ENCODE measurements around the gene SUMO4.

Gene SUMO4

DNA sequence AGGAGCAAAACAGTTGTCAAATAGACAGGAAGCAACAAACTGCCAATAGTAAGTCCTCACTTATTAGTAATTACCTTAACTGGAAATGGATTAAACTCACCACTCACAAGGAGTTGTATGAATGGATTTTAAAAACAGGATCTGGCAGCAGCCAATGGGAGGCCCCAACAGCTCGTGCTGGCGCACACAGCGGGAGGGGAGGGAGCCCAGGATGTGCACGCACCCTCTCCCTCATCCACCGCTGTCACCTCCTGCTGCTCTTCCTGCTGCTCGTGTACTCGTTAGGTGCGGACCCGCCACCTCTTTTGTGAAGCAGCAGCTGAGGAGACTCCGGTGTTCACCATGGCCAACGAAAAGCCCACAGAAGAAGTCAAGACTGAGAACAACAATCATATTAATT lies at the start of gene SUMO4:
Gene SUMO4, plus strand, starts transcription at position 213 of the 400 bp plus-strand sequence. Its CDS starts 130 bp downstream, at position 343.
- 0 out of 2 replicates have a peak, but pooled peaks cover under 1% of the 10 kb centered on the region for H3K4me1 ChIP-seq (ENCODE audit: control insufficient read depth, insufficient read depth, low read length)
- H3K9me3 ChIP-seq (ENCODE audit: control insufficient read depth, insufficient read depth, low read length) = no peaks in the 10 kb centered on the region
- no peak within 1 kb of the TSS for H3K27ac ChIP-seq (ENCODE audit: low read depth, low read length)
- H3K4me3 ChIP-seq (ENCODE audit: low read depth, low read length) = no peak within 1 kb of the TSS
- H3K9ac ChIP-seq (ENCODE audit: low read depth, low read length) = no peak within 1 kb of the TSS
- H3K27me3 ChIP-seq (ENCODE audit: control insufficient read depth, insufficient read depth, low read length) = no peaks in the 10 kb centered on the region
- H3K36me3 ChIP-seq (ENCODE audit: control insufficient read depth, insufficient read depth, low read length) = peaks cover 66% of the 10 kb centered on the region

GRCh38 chr6:149354009-149354408 lies 46.1 kb upstream of the SUMO4 start:
- H3K27me3 ChIP-seq (ENCODE audit: control insufficient read depth, insufficient read depth, low read length) = no peaks in the 10 kb centered on the region
- H3K4me1 ChIP-seq (ENCODE audit: control insufficient read depth, insufficient read depth, low read length) = peaks cover 16% of the 10 kb centered on the region
- no peak overlapping the region for H3K9ac ChIP-seq (ENCODE audit: low read depth, low read length)
- H3K9me3 ChIP-seq (ENCODE audit: control insufficient read depth, insufficient read depth, low read length) = no peaks in the 10 kb centered on the region
- H3K4me3 ChIP-seq (ENCODE audit: low read depth, low read length) = no peak overlapping the region
- H3K36me3 ChIP-seq (ENCODE audit: control insufficient read depth, insufficient read depth, low read length) = no peaks in the 10 kb centered on the region
- no peak overlapping the region for H3K27ac ChIP-seq (ENCODE audit: low read depth, low read length)

- Histone ChIP-seq H3K4me1 (ENCODE audit: control insufficient read depth, insufficient read depth, low read length) (peaks cover 16% of the 10 kb centered on the region), H3K9me3 (ENCODE audit: control insufficient read depth, insufficient read depth, low read length) (no peaks in the 10 kb centered on the region), H3K36me3 (ENCODE audit: control insufficient read depth, insufficient read depth, low read length) (no peaks in the 10 kb centered on the region), H3K27ac (ENCODE audit: low read depth, low read length) (no peak overlapping the region), H3K4me3 (ENCODE audit: low read depth, low read length) (no peak overlapping the region), H3K9ac (ENCODE audit: low read depth, low read length) (no peak overlapping the region), H3K27me3 (ENCODE audit: control insufficient read depth, insufficient read depth, low read length) (no peaks in the 10 kb centered on the region)
Measured at GRCh38 chr6:149356081-149356750, 43.8 kb upstream of the SUMO4 start.

GRCh38 chr6:149357726-149358538 lies 42.1 kb upstream of the SUMO4 start:
- no peaks in the 10 kb centered on the region for H3K9me3 ChIP-seq (ENCODE audit: control insufficient read depth, insufficient read depth, low read length)
- H3K36me3 ChIP-seq (ENCODE audit: control insufficient read depth, insufficient read depth, low read length) = no peaks in the 10 kb centered on the region
- no peak overlapping the region for H3K27ac ChIP-seq (ENCODE audit: low read depth, low read length)
- no peaks in the 10 kb centered on the region for H3K27me3 ChIP-seq (ENCODE audit: control insufficient read depth, insufficient read depth, low read length)
- H3K4me3 ChIP-seq (ENCODE audit: low read depth, low read length) = no peak overlapping the region
- no peak overlapping the region for H3K9ac ChIP-seq (ENCODE audit: low read depth, low read length)
- H3K4me1 ChIP-seq (ENCODE audit: control insufficient read depth, insufficient read depth, low read length) = peaks cover 14% of the 10 kb centered on the region

GRCh38 chr6:149359440-149359839 lies 40.6 kb upstream of the SUMO4 start:
- no peaks in the 10 kb centered on the region for H3K9me3 ChIP-seq (ENCODE audit: control insufficient read depth, insufficient read depth, low read length)
- H3K27me3 ChIP-seq (ENCODE audit: control insufficient read depth, insufficient read depth, low read length) = no peaks in the 10 kb centered on the region
- no peak overlapping the region for H3K4me3 ChIP-seq (ENCODE audit: low read depth, low read length)
- no peaks in the 10 kb centered on the region for H3K36me3 ChIP-seq (ENCODE audit: control insufficient read depth, insufficient read depth, low read length)
- H3K4me1 ChIP-seq (ENCODE audit: control insufficient read depth, insufficient read depth, low read length) = peaks cover 14% of the 10 kb centered on the region
- H3K27ac ChIP-seq (ENCODE audit: low read depth, low read length) = no peak overlapping the region
- H3K9ac ChIP-seq (ENCODE audit: low read depth, low read length) = no peak overlapping the region

DNA sequence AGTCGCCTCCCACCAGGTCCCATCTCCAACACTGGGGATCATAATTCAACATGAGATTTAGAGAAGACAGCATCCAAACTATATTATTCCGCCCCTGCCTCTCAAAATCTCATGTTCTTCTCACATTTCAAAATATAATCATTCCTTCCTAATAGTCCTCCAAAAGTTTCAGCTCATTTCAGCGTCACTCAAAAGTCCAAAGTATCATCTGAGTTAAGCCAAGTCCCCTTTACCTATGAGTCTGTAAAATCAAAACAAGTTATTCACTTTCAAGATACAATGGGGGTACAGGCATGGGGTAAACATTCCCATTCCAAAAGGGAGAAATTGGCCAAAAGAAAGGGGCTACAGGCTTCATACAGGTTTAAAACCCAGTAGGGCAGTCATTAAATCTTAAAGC lies 39.5 kb upstream of the SUMO4 start:
- H3K9me3 ChIP-seq (ENCODE audit: control insufficient read depth, insufficient read depth, low read length) = no peaks in the 10 kb centered on the region

GRCh38 chr6:149362289-149362688 lies 37.8 kb upstream of the SUMO4 start:
- H3K4me3 ChIP-seq (ENCODE audit: low read depth, low read length) = no peak overlapping the region

More for the DNA sequence above, 39.5 kb upstream of the SUMO4 start:
- Histone ChIP-seq H3K4me3 (ENCODE audit: low read depth, low read length) (no peak overlapping the region), H3K4me1 (ENCODE audit: control insufficient read depth, insufficient read depth, low read length) (peaks cover 20% of the 10 kb centered on the region), H3K27me3 (ENCODE audit: control insufficient read depth, insufficient read depth, low read length) (no peaks in the 10 kb centered on the region), H3K9ac (ENCODE audit: low read depth, low read length) (no peak overlapping the region), H3K36me3 (ENCODE audit: control insufficient read depth, insufficient read depth, low read length) (no peaks in the 10 kb centered on the region), H3K27ac (ENCODE audit: low read depth, low read length) (no peak overlapping the region)

DNA sequence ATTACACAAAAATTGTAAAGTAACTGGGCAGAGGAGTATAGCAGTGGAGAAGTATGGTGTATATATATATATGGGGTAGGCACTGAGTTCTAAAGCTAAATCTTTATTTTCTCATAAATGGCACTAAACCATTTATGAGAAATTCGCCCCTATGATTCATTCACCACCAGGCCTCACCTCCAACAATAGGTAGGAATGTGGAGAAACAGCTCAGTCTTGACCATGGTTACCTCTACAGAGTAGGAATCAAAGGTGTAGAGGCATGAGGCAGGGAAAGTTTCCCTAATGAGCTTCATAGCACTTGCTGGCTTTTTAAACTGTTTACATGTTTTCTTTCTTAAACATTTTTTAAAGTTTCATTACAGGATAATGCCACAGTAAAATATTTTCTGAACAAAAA lies 36.9 kb upstream of the SUMO4 start:
- no peaks in the 10 kb centered on the region for H3K27me3 ChIP-seq (ENCODE audit: control insufficient read depth, insufficient read depth, low read length)
- no peak overlapping the region for H3K9ac ChIP-seq (ENCODE audit: low read depth, low read length)
- H3K27ac ChIP-seq (ENCODE audit: low read depth, low read length) = no peak overlapping the region
- no peaks in the 10 kb centered on the region for H3K36me3 ChIP-seq (ENCODE audit: control insufficient read depth, insufficient read depth, low read length)
- H3K4me3 ChIP-seq (ENCODE audit: low read depth, low read length) = no peak overlapping the region
- H3K9me3 ChIP-seq (ENCODE audit: control insufficient read depth, insufficient read depth, low read length) = no peaks in the 10 kb centered on the region
- peaks cover 23% of the 10 kb centered on the region for H3K4me1 ChIP-seq (ENCODE audit: control insufficient read depth, insufficient read depth, low read length)

More at GRCh38 chr6:149362289-149362688, 37.8 kb upstream of the SUMO4 start:
- peaks cover 23% of the 10 kb centered on the region for H3K4me1 ChIP-seq (ENCODE audit: control insufficient read depth, insufficient read depth, low read length)
- no peaks in the 10 kb centered on the region for H3K36me3 ChIP-seq (ENCODE audit: control insufficient read depth, insufficient read depth, low read length)
- H3K27ac ChIP-seq (ENCODE audit: low read depth, low read length) = no peak overlapping the region
- H3K9ac ChIP-seq (ENCODE audit: low read depth, low read length) = no peak overlapping the region
- H3K27me3 ChIP-seq (ENCODE audit: control insufficient read depth, insufficient read depth, low read length) = no peaks in the 10 kb centered on the region
- H3K9me3 ChIP-seq (ENCODE audit: control insufficient read depth, insufficient read depth, low read length) = no peaks in the 10 kb centered on the region

GRCh38 chr6:149364557-149364956 lies 35.5 kb upstream of the SUMO4 start:
- peaks cover 23% of the 10 kb centered on the region for H3K4me1 ChIP-seq (ENCODE audit: control insufficient read depth, insufficient read depth, low read length)
- H3K4me3 ChIP-seq (ENCODE audit: low read depth, low read length) = no peak overlapping the region
- H3K36me3 ChIP-seq (ENCODE audit: control insufficient read depth, insufficient read depth, low read length) = peaks cover 2% of the 10 kb centered on the region; the same call in 1 of the 2 replicates
- H3K9me3 ChIP-seq (ENCODE audit: control insufficient read depth, insufficient read depth, low read length) = no peaks in the 10 kb centered on the region
- H3K27me3 ChIP-seq (ENCODE audit: control insufficient read depth, insufficient read depth, low read length) = no peaks in the 10 kb centered on the region
- no peak overlapping the region for H3K27ac ChIP-seq (ENCODE audit: low read depth, low read length)
- H3K9ac ChIP-seq (ENCODE audit: low read depth, low read length) = no peak overlapping the region

DNA sequence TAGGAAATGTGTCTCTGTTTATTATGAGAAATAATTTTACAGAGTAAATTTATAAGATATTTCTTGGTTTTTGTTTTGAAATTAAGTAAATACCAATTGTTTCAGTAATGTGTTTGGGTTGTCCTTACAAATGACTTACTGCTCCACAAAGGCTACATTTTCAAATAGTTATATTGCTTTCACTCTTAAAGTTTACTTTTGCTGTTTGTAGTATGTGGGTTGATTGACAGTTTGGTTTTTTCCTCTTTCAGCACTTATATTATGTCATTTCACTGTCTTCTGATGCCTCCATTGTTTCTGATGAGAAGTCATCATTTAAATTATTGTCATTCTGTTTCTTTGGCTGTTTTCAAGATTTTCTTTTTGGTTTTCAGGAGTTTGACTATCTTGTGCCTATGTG lies 34.9 kb upstream of the SUMO4 start:
- Histone ChIP-seq H3K4me3 (ENCODE audit: low read depth, low read length) (no peak overlapping the region), H3K9ac (ENCODE audit: low read depth, low read length) (no peak overlapping the region), H3K4me1 (ENCODE audit: control insufficient read depth, insufficient read depth, low read length) (peaks cover 23% of the 10 kb centered on the region), H3K9me3 (ENCODE audit: control insufficient read depth, insufficient read depth, low read length) (no peaks in the 10 kb centered on the region), H3K36me3 (ENCODE audit: control insufficient read depth, insufficient read depth, low read length) (peaks cover 8% of the 10 kb centered on the region), H3K27me3 (ENCODE audit: control insufficient read depth, insufficient read depth, low read length) (no peaks in the 10 kb centered on the region), H3K27ac (ENCODE audit: low read depth, low read length) (no peak overlapping the region)

GRCh38 chr6:149366267-149366921 lies 33.7 kb upstream of the SUMO4 start:
- Histone ChIP-seq H3K9ac (ENCODE audit: low read depth, low read length) (no peak overlapping the region), H3K36me3 (ENCODE audit: control insufficient read depth, insufficient read depth, low read length) (peaks cover 10% of the 10 kb centered on the region), H3K27ac (ENCODE audit: low read depth, low read length) (no peak overlapping the region), H3K27me3 (ENCODE audit: control insufficient read depth, insufficient read depth, low read length) (no peaks in the 10 kb centered on the region), H3K4me1 (ENCODE audit: control insufficient read depth, insufficient read depth, low read length) (peaks cover 23% of the 10 kb centered on the region), H3K9me3 (ENCODE audit: control insufficient read depth, insufficient read depth, low read length) (no peaks in the 10 kb centered on the region), H3K4me3 (ENCODE audit: low read depth, low read length) (no peak overlapping the region)
